Psoas muscle (tissue), 8 donors: Measurements from ENCODE around the gene RAB11FIP4. TPM values are rescaled to one million over a fixed set of nuclear protein-coding genes. Genes with fewer than 3 reads are reported as not detected.

Source experiments
- ATAC-seq, 4 donors: fragments of 200-7000 bp; cut with Tn5 transposase; one replicate each; pipeline ENCODE4 v1.9.1; 2020; ENCODE audit warnings: moderate library complexity in 3 of 4, mild to moderate bottlenecking in 2 of 4
- DNase-seq, 2 donors: peaks; one replicate each; pipeline ENCODE4 v3.0.0-alpha.2; 2020
- H3K27ac ChIP-seq: fragments of 200-600 bp; one replicate; pipeline ENCODE4 v1.8.0; 2022
- H3K27me3 ChIP-seq, 3 donors: fragments of 200-600 bp in 1 of 3; one replicate each; pipeline versions ENCODE4 v1.6.1 to v1.8.0; 2013 to 2022; ENCODE audit warnings: low read length in 2 of 3, mild to moderate bottlenecking in 2 of 3, moderate library complexity in 1 of 3; ENCODE audit not compliant: insufficient read depth in 3 of 3
- H3K36me3 ChIP-seq, 2 donors: fragments of 200-600 bp in 1 of 2; one replicate each; pipeline versions ENCODE4 v1.6.1 to v1.8.0; 2013 to 2022; ENCODE audit warnings: low read depth in 1 of 2, mild to moderate bottlenecking in 1 of 2, moderate library complexity in 1 of 2; ENCODE audit not compliant: insufficient read depth in 1 of 2
- H3K4me1 ChIP-seq: fragments of 200-600 bp; one replicate; pipeline ENCODE4 v1.8.0; 2022
- H3K4me3 ChIP-seq: fragments of 200-600 bp; one replicate; pipeline ENCODE4 v1.8.0; 2022; ENCODE audit warnings: mild to moderate bottlenecking
- H3K9me3 ChIP-seq: fragments of 200-600 bp; one replicate; pipeline ENCODE4 v1.8.0; 2022
- CTCF ChIP-seq: fragments of 200-600 bp; IDR thresholded peaks from one replicate; pipeline ENCODE4 v1.8.0; 2022; ENCODE audit warnings: antibody characterized with exemption
- WGBS, 3 donors: extraction: QIAGEN DNeasy Blood & Tissue Kit; methylation state at CpG; one replicate each; pipeline versions ENCODE4 v1.1.6 to v1.1.7; 2013; 5-methylcytosine and 5-hydroxymethylcytosine counted together
- intact Hi-C, 2 donors: fragments of 100-400 bp; cut with DNase I; formaldehyde crosslinking; loops; one replicate each; pipeline versions ENCODE4 v1.11.0 to v1.14.2; 2022
- polyA plus RNA-seq, 3 donors: library from polyadenylated mRNA; stranded (reverse); fragments of 200-250 nt; gene quantifications; one replicate each; pipeline ENCODE4 v1.2.3, GENCODE V29; 2013
- total RNA-seq, 4 donors: library from RNA; stranded (reverse); fragmentation: NEBNext Ultra II Directional in 2 of 4; extraction: Animal tissue kit (Norgen Biotek cat#: 25700) in 2 of 4; gene quantifications; one replicate each; pipeline versions ENCODE4 v1.2.1 to v1.2.4, GENCODE V29; 2021 to 2023
- donor health status: healthy with polysubstance abuse.
- donor health status: DM: no; HTN: no; CAD: no; lungs with moderate emphysema.
- donor health status: Bipolar disorder and iron deficiency.
- donor health status: healthy.
- donor health status: DM: yes; HTN: yes; CAD: no.
- donor health status: DM: no; HTN: no; CAD: no.
- donor health status: DM: no; HTN: no; CAD: no.
- donor health status: DM: yes; HTN: yes; CAD: no.

The RAB11FIP4 gene
- total and polyA plus RNA-seq, 7 donors: 0.04 to 1.8 (median 0.41) TPM

DNA sequence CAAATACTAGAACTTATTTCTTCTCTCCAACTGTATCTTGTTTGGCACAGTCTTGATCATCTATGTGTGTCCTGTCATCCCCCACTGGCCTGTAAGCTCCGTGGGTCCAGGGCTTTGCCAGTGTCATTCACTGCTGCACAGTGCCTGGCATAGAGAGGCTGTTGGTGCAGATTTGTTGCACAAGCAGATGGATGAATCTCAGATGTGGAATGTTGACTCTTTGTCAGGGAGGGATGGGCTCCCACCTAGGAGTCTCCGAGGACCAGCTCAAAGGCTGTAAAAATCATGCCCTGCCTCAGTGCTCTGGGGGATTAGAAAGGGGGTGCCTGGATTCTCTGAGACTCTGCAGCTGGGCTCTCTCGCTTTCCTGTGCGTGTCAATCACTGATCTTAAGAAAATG is 60.6 kb downstream of the RAB11FIP4 start:
- no peak overlapping the region for H3K27ac ChIP-seq
- no peaks in the 10 kb centered on the region for H3K27me3 ChIP-seq
- H3K4me3 ChIP-seq: no peak overlapping the region
- TF ChIP-seq CTCF: no peak
- no peak for DNase-seq
- no peaks in the 10 kb centered on the region for H3K4me1 ChIP-seq
- ATAC-seq: no peak
- 81 to 82% (median 82%) methylated on average over 4 of the region's 4 CpGs for WGBS, 3 donors
- no peaks in the 10 kb centered on the region for H3K36me3 ChIP-seq
- H3K9me3 ChIP-seq: no peaks in the 10 kb centered on the region
- intact Hi-C loops: no loop called here

DNA sequence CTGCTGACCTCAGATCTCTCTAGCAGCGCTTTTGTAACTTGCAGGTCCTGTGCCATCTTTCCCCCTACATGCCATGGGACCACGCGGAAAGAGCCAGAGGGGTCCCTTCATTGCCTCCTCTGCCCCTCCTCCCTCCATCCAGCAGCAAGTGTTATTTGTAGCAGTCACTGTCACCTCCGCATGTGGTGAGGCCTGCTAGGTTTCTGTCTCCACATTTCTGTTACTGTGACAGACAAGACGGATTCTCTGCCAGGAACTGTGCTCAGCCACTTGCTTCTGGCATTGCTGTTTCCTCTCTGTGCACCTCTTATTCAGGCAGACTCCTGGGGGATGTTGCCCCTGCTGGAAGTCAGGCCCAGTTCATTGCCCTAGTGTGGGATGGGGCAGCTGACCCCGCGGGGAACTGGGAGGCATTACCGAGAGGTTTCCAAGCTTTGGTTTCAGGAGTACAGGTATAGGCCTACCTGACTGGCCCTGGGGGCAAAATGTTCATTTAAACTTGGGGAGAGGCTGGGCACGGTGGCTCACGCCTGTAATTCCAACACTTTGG is 61.2 kb downstream of the RAB11FIP4 start:
- TF ChIP-seq CTCF: no peak
- H3K27ac ChIP-seq: no peak overlapping the region

GRCh38 chr17:31453896-31454295 is 62.4 kb downstream of the RAB11FIP4 start:
- Histone ChIP-seq H3K4me1 (no peaks in the 10 kb centered on the region), H3K36me3 (no peaks in the 10 kb centered on the region), H3K27me3 (no peaks in the 10 kb centered on the region), H3K27ac (no peak overlapping the region), H3K4me3 (no peak overlapping the region), H3K9me3 (no peaks in the 10 kb centered on the region)
- WGBS, 3 donors: 53 to 64% (median 57%) methylated on average over 2 of the region's 2 CpGs
- no peak for ATAC-seq
- no peak for DNase-seq
- TF ChIP-seq CTCF: no peak
- intact Hi-C loops: no loop called here

More for the DNA sequence above, 61.2 kb downstream of the RAB11FIP4 start:
- no peaks in the 10 kb centered on the region for H3K9me3 ChIP-seq
- intact Hi-C loops: no loop called here
- 86 to 90% (median 86%) methylated on average over 10 of the region's 10 CpGs for WGBS, 3 donors
- H3K27me3 ChIP-seq: no peaks in the 10 kb centered on the region
- H3K36me3 ChIP-seq: no peaks in the 10 kb centered on the region
- H3K4me3 ChIP-seq: no peak overlapping the region
- DNase-seq (no peak), ATAC-seq (no peak)
- H3K4me1 ChIP-seq: no peaks in the 10 kb centered on the region

DNA sequence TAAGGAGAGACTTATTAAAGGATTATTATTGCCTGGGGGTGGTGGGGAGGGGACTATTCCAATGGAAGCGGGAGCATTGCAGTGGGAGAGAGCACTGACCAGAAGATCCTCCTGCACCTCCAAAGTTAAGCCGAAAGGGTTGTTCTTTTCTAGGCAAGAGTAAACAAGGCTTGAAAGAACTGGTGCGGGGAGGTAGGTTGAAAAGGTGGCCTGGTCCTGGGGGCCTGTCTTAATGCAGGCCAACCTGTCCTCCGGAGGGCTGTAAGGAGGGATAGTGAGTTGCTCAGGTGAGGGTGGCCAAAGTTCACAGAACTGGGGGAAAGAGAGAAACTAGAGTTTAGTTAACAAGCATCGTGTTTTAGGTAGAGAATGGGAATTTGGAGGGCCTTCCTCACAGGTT is 65.3 kb downstream of the RAB11FIP4 start:
- Histone ChIP-seq H3K4me1 (no peaks in the 10 kb centered on the region), H3K9me3 (no peaks in the 10 kb centered on the region), H3K27ac (no peak overlapping the region), H3K4me3 (no peak overlapping the region), H3K36me3 (no peaks in the 10 kb centered on the region), H3K27me3 (no peaks in the 10 kb centered on the region)
- intact Hi-C loops: no loop called here
- TF ChIP-seq CTCF: no peak
- DNase-seq (no peak), ATAC-seq (no peak)
- WGBS, 3 donors: 88 to 90% (median 88%) methylated on average over 5 of the region's 5 CpGs
